IMR-90 (cell line): Measurements from ENCODE around the gene TSNAXIP1. TPM values are rescaled to one million over a fixed set of nuclear protein-coding genes. Genes with fewer than 3 reads are reported as not detected.

ENCODE experiments used
- ATAC-seq: fragments of 200-7000 bp; cut with Tn5 transposase; 2 replicates; pipeline ENCODE4 v1.9.1; 2020; ENCODE audit warnings: low read depth, mild to moderate bottlenecking, moderate library complexity
- BruUV-seq: library from RNA; stranded (reverse); fragments of 400-500 nt; replicated peaks from 2 replicates; lab custom pipeline; 2021; lab: Mats Ljungman, UMichigan
- CTCF ChIA-PET: fragments of 300-600 bp; formaldehyde crosslinking; extraction: SDS; loops from one replicate; lab custom pipeline; 2021; ENCODE audit warnings: antibody characterized with exemption; lab: Yijun Ruan, JAX
- POLR2A ChIA-PET: fragments of 300-600 bp; sonication (Branson Sonifier 250); formaldehyde crosslinking; loops from one replicate; lab custom pipeline; 2022; ENCODE audit warnings: antibody characterized with exemption; ENCODE audit not compliant: unreplicated experiment; lab: Charles Lee
- DNase-seq: peaks from one replicate; pipeline ENCODE4 v3.0.0; 2013
- H2AFZ ChIP-seq: replicated peaks from 2 replicates; pipeline ENCODE3; 2013; ENCODE audit warnings: low read length, mild to moderate bottlenecking; ENCODE audit not compliant: poor library complexity
- H2AK5ac ChIP-seq: 2 replicates; pipeline ENCODE4 v1.6.1; 2013; ENCODE audit warnings: low read depth, low read length, inconsistent platforms
- H2AK9ac ChIP-seq: replicated peaks from 2 replicates; pipeline ENCODE3; 2013; ENCODE audit warnings: mild to moderate bottlenecking, low read depth, low read length, moderate library complexity; ENCODE audit not compliant: poor library complexity
- H2BK120ac ChIP-seq: 2 replicates; pipeline ENCODE4 v1.6.1; 2013; ENCODE audit warnings: low read depth, low read length, inconsistent platforms
- H2BK15ac ChIP-seq: 3 replicates; pipeline ENCODE4 v1.6.1; 2013; ENCODE audit warnings: low read depth, low read length, inconsistent platforms
- H2BK20ac ChIP-seq: 2 replicates; pipeline ENCODE4 v1.6.1; 2013; ENCODE audit warnings: low read depth, mild to moderate bottlenecking, inconsistent platforms, low read length, moderate library complexity
- H2BK5ac ChIP-seq: 2 replicates; pipeline ENCODE4 v1.6.1; 2013; ENCODE audit warnings: mild to moderate bottlenecking, low read depth, low read length, inconsistent platforms; ENCODE audit not compliant: poor library complexity, severe bottlenecking
- H3K14ac ChIP-seq: replicated peaks from 2 replicates; pipeline ENCODE4 v1.6.1; 2013; ENCODE audit warnings: low read depth, low read length, inconsistent platforms
- H3K18ac ChIP-seq: 2 replicates; pipeline ENCODE4 v1.6.1; 2013; ENCODE audit warnings: low read depth, low read length, control low read depth
- H3K23ac ChIP-seq: 2 replicates; pipeline ENCODE4 v1.6.1; 2013; ENCODE audit warnings: low read depth, low read length, inconsistent platforms
- H3K27ac ChIP-seq: 2 replicates; pipeline ENCODE4 v1.5.1; 2013; ENCODE audit warnings: mild to moderate bottlenecking, control low read depth, low read length; ENCODE audit not compliant: insufficient read depth
- H3K27me3 ChIP-seq: 2 replicates; pipeline ENCODE4 v1.6.1; 2013; ENCODE audit warnings: low read length; ENCODE audit not compliant: control insufficient read depth, insufficient read depth
- H3K36me3 ChIP-seq: 2 replicates; pipeline ENCODE4 v1.6.1; 2013; ENCODE audit warnings: low read length, mixed read lengths; ENCODE audit not compliant: control insufficient read depth, insufficient read depth
- H3K4ac ChIP-seq: 2 replicates; pipeline ENCODE4 v1.6.1; 2013; ENCODE audit warnings: low read depth, low read length, inconsistent platforms
- H3K4me1 ChIP-seq: 2 replicates; pipeline ENCODE4 v1.6.1; 2013; ENCODE audit warnings: low read length, mixed read lengths; ENCODE audit not compliant: control insufficient read depth, insufficient read depth
- H3K4me2 ChIP-seq: 2 replicates; pipeline ENCODE4 v1.6.1; 2013; ENCODE audit warnings: low read depth, mild to moderate bottlenecking, control low read depth, low read length, moderate library complexity
- H3K4me3 ChIP-seq: 2 replicates; pipeline ENCODE4 v1.5.1; 2013; ENCODE audit warnings: low read depth, mild to moderate bottlenecking, control low read depth, low read length, moderate library complexity; ENCODE audit not compliant: insufficient read depth
- H3K56ac ChIP-seq: 2 replicates; pipeline ENCODE4 v1.6.1; 2013; ENCODE audit warnings: low read length, inconsistent platforms; ENCODE audit not compliant: insufficient read depth; ENCODE audit errors: extremely low read depth
- H3K79me1 ChIP-seq, 2 experiments: 2 replicates each; pipeline ENCODE4 v1.6.1; 2013; ENCODE audit warnings: low read length in 2 of 2, inconsistent platforms in 1 of 2, low read depth in 1 of 2
- H3K9ac ChIP-seq: 2 replicates; pipeline ENCODE4 v1.6.1; 2013; ENCODE audit warnings: low read depth, low read length, control low read depth
- H3K9me1 ChIP-seq: 2 replicates; pipeline ENCODE4 v1.6.1; 2013; ENCODE audit warnings: low read length, inconsistent platforms; ENCODE audit not compliant: insufficient read depth
- H3K9me3 ChIP-seq: 2 replicates; pipeline ENCODE4 v1.6.1; 2013; ENCODE audit warnings: low read length; ENCODE audit not compliant: control insufficient read depth, insufficient read depth
- H4K20me1 ChIP-seq: 2 replicates; pipeline ENCODE4 v1.6.1; 2013; ENCODE audit warnings: low read length, inconsistent platforms; ENCODE audit not compliant: insufficient read depth
- H4K5ac ChIP-seq: 2 replicates; pipeline ENCODE4 v1.6.1; 2013; ENCODE audit warnings: mild to moderate bottlenecking, low read depth, low read length, control low read depth
- H4K8ac ChIP-seq, 2 experiments: 2 replicates each; pipeline ENCODE4 v1.6.1; 2013; ENCODE audit warnings: low read depth in 2 of 2, low read length in 2 of 2, control low read depth in 1 of 2, inconsistent platforms in 1 of 2
- H4K91ac ChIP-seq: 2 replicates; pipeline ENCODE4 v1.6.1; 2013; ENCODE audit warnings: low read depth, low read length, inconsistent platforms; ENCODE audit not compliant: insufficient read depth
- BHLHE40 ChIP-seq: fragments of 150-350 bp; IDR thresholded peaks from 2 replicates; pipeline ENCODE4 v1.6.1; 2016; ENCODE audit warnings: mild to moderate bottlenecking, low read depth, low read length
- CTCF ChIP-seq: conservative IDR thresholded peaks from 2 replicates; pipeline ENCODE4 v1.5.1; 2012; ENCODE audit warnings: mild to moderate bottlenecking, low read depth, low read length, improper control_type of control experiment
- FOS ChIP-seq: fragments of 150-350 bp; IDR thresholded peaks from 2 replicates; pipeline ENCODE4 v1.6.1; 2016; ENCODE audit warnings: low read depth, low read length
- MAFK ChIP-seq: IDR thresholded peaks from 2 replicates; pipeline ENCODE4 v1.6.1; 2012; ENCODE audit warnings: low read depth, low read length, improper control_type of control experiment
- MAZ ChIP-seq: IDR thresholded peaks from 2 replicates; pipeline ENCODE4 v1.6.1; 2012; ENCODE audit warnings: low read depth, mild to moderate bottlenecking, low read length, improper control_type of control experiment, moderate library complexity, borderline replicate concordance
- MXI1 ChIP-seq: IDR thresholded peaks from 2 replicates; pipeline ENCODE4 v1.6.1; 2012; ENCODE audit warnings: low read depth, mild to moderate bottlenecking, low read length, moderate library complexity, borderline replicate concordance
- POLR2A ChIP-seq: IDR thresholded peaks from 2 replicates; pipeline ENCODE4 v1.6.1; 2012; ENCODE audit warnings: mild to moderate bottlenecking, low read depth, low read length
- RAD21 ChIP-seq: IDR thresholded peaks from 2 replicates; pipeline ENCODE4 v1.6.1; 2012; ENCODE audit warnings: low read length, improper control_type of control experiment
- RCOR1 ChIP-seq: IDR thresholded peaks from 2 replicates; pipeline ENCODE4 v1.6.1; 2012; ENCODE audit warnings: mild to moderate bottlenecking, low read length, improper control_type of control experiment; ENCODE audit not compliant: insufficient replicate concordance
- RFX5 ChIP-seq: IDR thresholded peaks from 2 replicates; pipeline ENCODE4 v1.8.0; 2012; ENCODE audit warnings: low read depth, mild to moderate bottlenecking, low read length, moderate library complexity
- SMC3 ChIP-seq: fragments of 150-350 bp; IDR thresholded peaks from 2 replicates; pipeline ENCODE4 v1.6.1; 2016; ENCODE audit warnings: low read depth, mild to moderate bottlenecking, antibody characterized with exemption, low read length, moderate library complexity
- USF2 ChIP-seq: fragments of 150-350 bp; IDR thresholded peaks from 2 replicates; pipeline ENCODE4 v1.6.1; 2017; ENCODE audit warnings: mild to moderate bottlenecking, antibody characterized with exemption, low read length, low read depth
- WGBS, 2 experiments: methylation state at CpG; one replicate each; pipeline versions ENCODE4 v1.1.5 to v1.1.7; 2013; ENCODE audit warnings: missing lambda C conversion rate in 2 of 2; ENCODE audit not compliant: insufficient read length in 1 of 2; ENCODE audit errors: extremely low coverage in 2 of 2; 5-methylcytosine and 5-hydroxymethylcytosine counted together
- dilution Hi-C: fragments of 300-500 bp; cut with HindIII; formaldehyde crosslinking; loops from one replicate; pipeline ENCODE4 v1.14.3; 2018; ENCODE audit warnings: low sequenced_read_pairs; ENCODE audit not compliant: unreplicated experiment
- in situ Hi-C: fragments of 300-500 bp; cut with MboI; formaldehyde crosslinking; loops from 3 replicates; pipeline ENCODE4 v1.14.3; 2019; ENCODE audit warnings: low sequenced_read_pairs, inconsistent platforms, mixed read lengths
- intact Hi-C: fragments of 100-400 bp; cut with micrococcal nuclease; formaldehyde crosslinking; loops from 2 replicates; pipeline ENCODE4 v1.10.0; 2022
- polyA plus RNA-seq, 3 experiments: library from polyadenylated mRNA; depleted of rRNA; stranded (reverse); fragments of >200 nt; gene quantifications; 2 replicates each; pipeline ENCODE4 v1.2.3, GENCODE V29; 2012; ENCODE audit warnings: low replicate concordance in 1 of 3
- total RNA-seq: library from RNA; depleted of rRNA; stranded (reverse); fragments of >200 nt; gene quantifications from 2 replicates; pipeline ENCODE4 v1.2.3, GENCODE V29; 2012
- TF ChIP-seq, protein P1 (sequence below): fragments of 150-350 bp; IDR thresholded peaks from 2 replicates; pipeline ENCODE4 v1.6.1; 2016; ENCODE audit warnings: low read depth, mild to moderate bottlenecking, low read length, moderate library complexity, borderline replicate concordance

The TSNAXIP1 gene
- total and polyA plus RNA-seq, 2 of the 4 experiments (the other 2 are of a cell fraction): 0.72 to 1.4 TPM

- H2AK5ac ChIP-seq: no peak overlapping the region
- no peak overlapping the region for H4K8ac ChIP-seq
- no peak overlapping the region for H3K4me3 ChIP-seq
- H3K23ac ChIP-seq: no peak overlapping the region
- H3K18ac ChIP-seq: no peak overlapping the region
- WGBS, 2 experiments: 86% methylated on average over 2 of the region's 5 CpGs; no CpG with 5 or more reads in 1 of the 2 experiments
- H2AK9ac ChIP-seq: no peak overlapping the region
- no peak overlapping the region for H3K14ac ChIP-seq
- H2BK5ac ChIP-seq: no peak overlapping the region
- peaks cover 9% of the 10 kb centered on the region; the same call in 1 of the 2 replicates for H3K9me1 ChIP-seq
- no peak overlapping the region for H3K9ac ChIP-seq
- H4K20me1 ChIP-seq: peaks cover 18% of the 10 kb centered on the region
- H3K4me1 ChIP-seq: no peaks in the 10 kb centered on the region
- BruUV-seq: no TSS peak
- H2BK120ac ChIP-seq: no peak overlapping the region
- no peak for DNase-seq
- H3K9me3 ChIP-seq: no peaks in the 10 kb centered on the region
- H3K56ac ChIP-seq: no peak overlapping the region
- no peak overlapping the region for H4K91ac ChIP-seq
- H3K4me2 ChIP-seq: no peak overlapping the region
- dilution Hi-C loops: no loop called here
- no peak overlapping the region for H2AFZ ChIP-seq
- peaks cover 8 to 37% of the 10 kb centered on the region in 2 experiments; a peak in 3 of 4 replicates for H3K79me1 ChIP-seq
- no peak overlapping the region for H3K4ac ChIP-seq
- no peaks in the 10 kb centered on the region for H3K27me3 ChIP-seq
- H2BK15ac ChIP-seq: no peak overlapping the region
- no peak overlapping the region for H4K5ac ChIP-seq
- H2BK20ac ChIP-seq: no peak overlapping the region
- no peak for TF ChIP-seq RFX5
- no peak for TF ChIP-seq BHLHE40
- TF ChIP-seq POLR2A: no peak
- TF ChIP-seq MXI1: no peak
- TF ChIP-seq USF2: no peak
- TF ChIP-seq SMC3: no peak
- no peak for TF ChIP-seq MAFK
- TF ChIP-seq MAZ: no peak
- no peak for TF ChIP-seq RAD21
- no peak for TF ChIP-seq RCOR1
- no peak for TF ChIP-seq FOS
- TF ChIP-seq, protein P1, sequence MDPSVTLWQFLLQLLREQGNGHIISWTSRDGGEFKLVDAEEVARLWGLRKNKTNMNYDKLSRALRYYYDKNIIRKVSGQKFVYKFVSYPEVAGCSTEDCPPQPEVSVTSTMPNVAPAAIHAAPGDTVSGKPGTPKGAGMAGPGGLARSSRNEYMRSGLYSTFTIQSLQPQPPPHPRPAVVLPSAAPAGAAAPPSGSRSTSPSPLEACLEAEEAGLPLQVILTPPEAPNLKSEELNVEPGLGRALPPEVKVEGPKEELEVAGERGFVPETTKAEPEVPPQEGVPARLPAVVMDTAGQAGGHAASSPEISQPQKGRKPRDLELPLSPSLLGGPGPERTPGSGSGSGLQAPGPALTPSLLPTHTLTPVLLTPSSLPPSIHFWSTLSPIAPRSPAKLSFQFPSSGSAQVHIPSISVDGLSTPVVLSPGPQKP: no peak
- no peak for TF ChIP-seq CTCF
- ChIA-PET POLR2A (no interaction called here), CTCF (no interaction called here)
- peaks cover 6% of the 10 kb centered on the region; the same call in 1 of the 2 replicates for H3K36me3 ChIP-seq
- intact Hi-C loops: no loop called here
- H3K27ac ChIP-seq: no peak overlapping the region
- no peak for ATAC-seq
- in situ Hi-C loops: no loop called here
Observed at GRCh38 chr16:67763066-67763465, 43.6 kb upstream of the TSNAXIP1 start.
